HCT116 (cell line): ENCODE results near the gene LRRC9. TPM values are rescaled to one million over a fixed set of nuclear protein-coding genes. Genes with fewer than 3 reads are reported as not detected.

Experiments used
- ATAC-seq: fragments of 200-7000 bp; cut with Tn5 transposase; 2 replicates; pipeline ENCODE4 v1.9.1; 2020; ENCODE audit warnings: mild to moderate bottlenecking, moderate library complexity
- BruUV-seq: library from RNA; stranded (reverse); fragments of 400-500 nt; replicated peaks from 2 replicates; lab custom pipeline; 2021; lab: Mats Ljungman, UMichigan
- CTCF ChIA-PET: fragments of 300-600 bp; sonication (Branson Sonifier 250); formaldehyde crosslinking; loops from one replicate; lab custom pipeline; 2021; ENCODE audit warnings: antibody characterized with exemption; lab: Charles Lee
- POLR2A ChIA-PET: fragments of 300-600, 350-600 bp; sonication (Branson Sonifier 250); formaldehyde crosslinking; loops from one replicate; lab custom pipeline; 2021; ENCODE audit warnings: antibody characterized with exemption; lab: Charles Lee
- RAD21 ChIA-PET, 2 experiments: fragments of 300-600 bp; sonication (Branson Sonifier 250); formaldehyde crosslinking; loops; one replicate each; lab custom pipeline; 2023; ENCODE audit warnings: low total read pairs in 2 of 2; ENCODE audit not compliant: uncharacterized antibody in 2 of 2, unreplicated experiment in 2 of 2, low non-redundant PET in 1 of 2; lab: Charles Lee
- DNase-seq: peaks from one replicate; pipeline ENCODE4 v3.0.0-alpha.2; 2010; ENCODE audit warnings: low read depth, low spot score
- H2AFZ ChIP-seq: fragments of 200-600 bp; shearing (Covaris generic), sonication (generic); 2 replicates; pipeline ENCODE4 v1.6.1; 2017; ENCODE audit warnings: low read depth, mixed run types, mixed read lengths, antibody characterized with exemption, low read length; ENCODE audit not compliant: poor library complexity, severe bottlenecking
- H3K27ac ChIP-seq: 2 replicates; pipeline ENCODE4 v1.5.1; 2012; ENCODE audit warnings: low read depth, low read length
- H3K27me3 ChIP-seq: fragments of 200-600 bp; sonication (generic); 2 replicates; pipeline ENCODE4 v1.6.1; 2016; ENCODE audit warnings: mixed run types, low read length, mixed read lengths; ENCODE audit not compliant: insufficient read depth
- H3K36me3 ChIP-seq, 2 experiments: fragments of 200-500 bp in 1 of 2; fragments of 200-600 bp in 1 of 2; sonication (Bioruptor generic) in 1 of 2; sonication (generic) in 1 of 2; 2 replicates each; pipeline versions ENCODE4 v1.5.1 to v1.6.1; 2014 to 2016; ENCODE audit warnings: low read length in 2 of 2, inconsistent platforms in 1 of 2, mixed read lengths in 1 of 2, mixed run types in 1 of 2; ENCODE audit not compliant: insufficient read depth in 2 of 2, control insufficient read depth in 1 of 2
- H3K4me1 ChIP-seq, 2 experiments: fragments of 200-600 bp in 1 of 2; sonication (generic) in 1 of 2; 2 replicates each; pipeline versions ENCODE4 v1.5.1 to v1.6.1; 2012 to 2017; ENCODE audit warnings: low read length in 2 of 2, inconsistent platforms in 1 of 2, mild to moderate bottlenecking in 1 of 2, mixed read lengths in 1 of 2, mixed run types in 1 of 2, moderate library complexity in 1 of 2; ENCODE audit not compliant: insufficient read depth in 2 of 2, control insufficient read depth in 1 of 2
- H3K4me2 ChIP-seq: fragments of 200-600 bp; sonication (generic); 2 replicates; pipeline ENCODE4 v1.6.1; 2017; ENCODE audit warnings: mixed run types, low read length, mixed read lengths
- H3K4me3 ChIP-seq, 2 experiments: fragments of 200-600 bp in 1 of 2; sonication (generic) in 1 of 2; replicated peaks in 1 of 2; 2 replicates each; pipeline ENCODE4 v1.5.1; 2011 to 2016; ENCODE audit warnings: low read length in 2 of 2, control low read depth in 1 of 2, low read depth in 1 of 2, mild to moderate bottlenecking in 1 of 2, mixed read lengths in 1 of 2, mixed run types in 1 of 2
- H3K79me2 ChIP-seq: fragments of 200-600 bp; sonication (generic); 2 replicates; pipeline ENCODE4 v1.6.1; 2017; ENCODE audit warnings: mild to moderate bottlenecking, mixed run types, low read length, moderate library complexity, mixed read lengths; ENCODE audit not compliant: insufficient read depth
- H3K9ac ChIP-seq: fragments of 200-600 bp; sonication (generic); 2 replicates; pipeline ENCODE4 v1.6.1; 2016; ENCODE audit warnings: low read length, mixed read lengths
- H3K9me2 ChIP-seq: fragments of 200-600 bp; sonication (generic), shearing (Covaris generic); 2 replicates; pipeline ENCODE4 v1.6.1; 2017; ENCODE audit warnings: mixed run types, mild to moderate bottlenecking, moderate library complexity; ENCODE audit not compliant: insufficient read depth
- H3K9me3 ChIP-seq, 2 experiments: fragments of 200-500 bp in 1 of 2; fragments of 200-600 bp in 1 of 2; sonication (Bioruptor generic) in 1 of 2; sonication (generic) in 1 of 2; 2 replicates each; pipeline ENCODE4 v1.6.1; 2014 to 2017; ENCODE audit warnings: low read length in 2 of 2, mixed read lengths in 2 of 2, inconsistent platforms in 1 of 2, low read depth in 1 of 2, mild to moderate bottlenecking in 1 of 2, mixed run types in 1 of 2, moderate library complexity in 1 of 2; ENCODE audit not compliant: control insufficient read depth in 1 of 2, insufficient read depth in 1 of 2
- H4K20me1 ChIP-seq: fragments of 200-600 bp; sonication (generic), shearing (Covaris generic); 2 replicates; pipeline ENCODE4 v1.6.1; 2017; ENCODE audit warnings: mixed run types, mild to moderate bottlenecking, moderate library complexity; ENCODE audit not compliant: insufficient read depth
- CBX3 ChIP-seq: IDR thresholded peaks from 2 replicates; pipeline ENCODE4 v1.6.1; 2012; ENCODE audit warnings: low read depth
- EZH2 ChIP-seq: fragments of 200-600 bp; sonication (generic); IDR thresholded peaks from 2 replicates; pipeline ENCODE4 v1.6.1; 2017; ENCODE audit warnings: antibody characterized with exemption, mixed run types
- EZH2phosphoT487 ChIP-seq: fragments of 200-600 bp; IDR thresholded peaks from 2 replicates; pipeline ENCODE4 v1.6.1; 2018; ENCODE audit warnings: antibody characterized with exemption, borderline replicate concordance
- FOSL1 ChIP-seq: IDR thresholded peaks from 2 replicates; pipeline ENCODE4 v1.6.1; 2012; ENCODE audit warnings: low read depth
- JUND ChIP-seq: IDR thresholded peaks from 2 replicates; pipeline ENCODE4 v1.6.1; 2012
- MAX ChIP-seq: IDR thresholded peaks from 2 replicates; pipeline ENCODE4 v1.6.1; 2012
- POLR2A ChIP-seq: IDR thresholded peaks from 2 replicates; pipeline ENCODE4 v1.7.0; 2011; ENCODE audit warnings: borderline replicate concordance; ENCODE audit not compliant: insufficient read depth, insufficient read length; ENCODE audit errors: extremely low read depth
- RAD21 ChIP-seq: IDR thresholded peaks from 2 replicates; pipeline ENCODE4 v1.6.1; 2012; ENCODE audit warnings: low read depth, mild to moderate bottlenecking
- REST ChIP-seq: IDR thresholded peaks from 2 replicates; pipeline ENCODE4 v1.6.1; 2012; ENCODE audit warnings: low read depth
- SIN3A ChIP-seq: IDR thresholded peaks from 2 replicates; pipeline ENCODE4 v1.6.1; 2012; ENCODE audit warnings: low read depth
- SRF ChIP-seq: IDR thresholded peaks from 2 replicates; pipeline ENCODE4 v1.6.1; 2012; ENCODE audit warnings: low read depth
- YY1 ChIP-seq: IDR thresholded peaks from 2 replicates; pipeline ENCODE4 v1.6.1; 2011; ENCODE audit warnings: low read length, low read depth, moderate library complexity, mild to moderate bottlenecking; ENCODE audit not compliant: insufficient replicate concordance; ENCODE audit errors: extremely low read depth
- ZFX ChIP-seq: fragments of 450-650 bp; IDR thresholded peaks from 2 replicates; pipeline ENCODE4 v1.6.1; 2017
- ZNF274 ChIP-seq: fragments of 200-500 bp; sonication (Bioruptor generic); IDR thresholded peaks from 2 replicates; pipeline ENCODE4 v1.6.1; 2014; ENCODE audit warnings: mild to moderate bottlenecking, low read depth, low read length, inconsistent platforms
- intact Hi-C: fragments of 100-400 bp; cut with micrococcal nuclease; formaldehyde crosslinking; loops from 2 replicates; pipeline ENCODE4 v1.10.0; 2022
- total RNA-seq: library from RNA; stranded (reverse); gene quantifications from one replicate; pipeline ENCODE4 v1.2.1, GENCODE V29; 2021; ENCODE audit not compliant: unreplicated experiment

Gene LRRC9
- total RNA-seq, 1 experiment from 2014 or later: not detected

- TF ChIP-seq CBX3: no peak
- no peak for TF ChIP-seq EZH2
- TF ChIP-seq EZH2phosphoT487: no peak
- TF ChIP-seq JUND: no peak
- TF ChIP-seq ZFX: no peak
- no peak for TF ChIP-seq POLR2A
- TF ChIP-seq MAX: no peak
- no peak for TF ChIP-seq REST
Observed at GRCh38 chr14:59925797-59926196, 5.9 kb downstream of the LRRC9 start (continued).

- no peaks in the 10 kb centered on the region for H4K20me1 ChIP-seq
- no peak overlapping the region for H3K9ac ChIP-seq
- H3K9me2 ChIP-seq: no peaks in the 10 kb centered on the region
- CTCF ChIA-PET: no interaction called here
- no peaks in the 10 kb centered on the region for H3K4me1 ChIP-seq
- no peak overlapping the region for H3K4me3 ChIP-seq
- ATAC-seq: no peak
- RAD21 ChIA-PET: no interaction called here
- no TSS peak for BruUV-seq
- no peak for TF ChIP-seq ZFX
- no peak for TF ChIP-seq YY1
- TF ChIP-seq ZNF274: no peak
- TF ChIP-seq RAD21: no peak
- no peak for TF ChIP-seq FOSL1
- TF ChIP-seq POLR2A: no peak
- no peak for TF ChIP-seq SRF
- no peak for TF ChIP-seq SIN3A
- no peak overlapping the region for H2AFZ ChIP-seq
- H3K27ac ChIP-seq: no peak overlapping the region
- H3K36me3 ChIP-seq: no peaks in the 10 kb centered on the region
- no peaks in the 10 kb centered on the region for H3K79me2 ChIP-seq
- POLR2A ChIA-PET: no interaction called here
- H3K9me3 ChIP-seq: no peaks in the 10 kb centered on the region
- H3K27me3 ChIP-seq: no peaks in the 10 kb centered on the region
- intact Hi-C loops: no loop called here
- no peak overlapping the region for H3K4me2 ChIP-seq
- no peak for DNase-seq
Observed at GRCh38 chr14:59926534-59926933, 6.6 kb downstream of the LRRC9 start.
